AG10803 (cell line): ENCODE results near the gene ZSWIM6.
A peak's percentile ranks its signal among the peaks of the same experiment; 100 is the strongest.

Experiments used
- DNase-seq: peaks from one replicate; pipeline ENCODE4 v3.0.0; 2010; ENCODE audit warnings: low read depth
- H3K4me3 ChIP-seq: 2 replicates; pipeline ENCODE4 v1.5.1; 2011; ENCODE audit warnings: mild to moderate bottlenecking, low read length, control low read depth
- CTCF ChIP-seq: conservative IDR thresholded peaks from 2 replicates; pipeline ENCODE4 v1.5.1; 2011; ENCODE audit warnings: mild to moderate bottlenecking, low read length, control low read depth, inconsistent platforms

Gene ZSWIM6

GRCh38 chr5:61465496-61465895 lies 133.4 kb downstream of the ZSWIM6 start:
- TF ChIP-seq CTCF: no peak
- no peak for DNase-seq
- H3K4me3 ChIP-seq: no peak overlapping the region

GRCh38 chr5:61466017-61466416 lies 134.0 kb downstream of the ZSWIM6 start:
- TF ChIP-seq CTCF: no peak
- no peak for DNase-seq
- H3K4me3 ChIP-seq: no peak overlapping the region

GRCh38 chr5:61467766-61468482 lies 135.9 kb downstream of the ZSWIM6 start:
- TF ChIP-seq CTCF: no peak
- DNase-seq: peak; percentile 62

GRCh38 chr5:61468483-61468865 lies 136.4 kb downstream of the ZSWIM6 start:
- TF ChIP-seq CTCF: peak; percentile 30
- no peak for DNase-seq

More at GRCh38 chr5:61467766-61468482, 135.9 kb downstream of the ZSWIM6 start:
- H3K4me3 ChIP-seq: no peak overlapping the region

GRCh38 chr5:61471352-61471751 lies 139.3 kb downstream of the ZSWIM6 start:
- TF ChIP-seq CTCF: no peak
- no peak for DNase-seq

More at GRCh38 chr5:61468483-61468865, 136.4 kb downstream of the ZSWIM6 start:
- no peak overlapping the region for H3K4me3 ChIP-seq

GRCh38 chr5:61472172-61472958 lies 140.3 kb downstream of the ZSWIM6 start:
- H3K4me3 ChIP-seq: no peak overlapping the region
- DNase-seq: no peak
- no peak for TF ChIP-seq CTCF

More at GRCh38 chr5:61471352-61471751, 139.3 kb downstream of the ZSWIM6 start:
- no peak overlapping the region for H3K4me3 ChIP-seq

- DNase-seq: no peak
- H3K4me3 ChIP-seq: no peak overlapping the region
- no peak for TF ChIP-seq CTCF
Observed at GRCh38 chr5:61474746-61475145, 142.7 kb downstream of the ZSWIM6 start.
